Activated CD8-positive, alpha-beta memory T cell treated with anti-CD3 and anti-CD28 coated beads, Interleukin-2, amount 50 U/mL, for 24 hours (primary cell): Measurements from ENCODE around the gene BACE1.

Experiments
- DNase-seq: peaks from one replicate; pipeline ENCODE4 v3.0.0-alpha.2; 2020; ENCODE audit errors: extremely low read depth

BACE1 gene

DNA sequence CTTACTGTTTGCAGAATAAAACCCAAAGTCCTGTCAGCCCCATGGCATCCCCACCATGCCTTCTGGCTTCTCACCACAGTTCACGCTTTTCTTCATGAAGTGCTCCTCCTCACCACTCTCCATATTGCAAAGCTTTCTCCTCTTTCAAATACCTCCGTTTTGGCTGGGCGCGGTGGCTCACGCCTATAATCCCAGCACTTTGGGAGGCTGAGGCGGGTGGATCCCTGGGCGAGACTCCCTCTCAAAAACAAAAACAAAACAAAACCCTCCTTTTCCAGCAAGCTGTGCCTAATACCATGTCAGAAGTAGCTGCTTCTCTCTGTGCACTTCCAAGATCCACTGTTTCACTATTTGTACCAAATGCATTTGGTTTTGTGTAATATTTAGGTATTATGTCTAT lies 6.7 kb downstream of the BACE1 start:
- DNase-seq: no peak

DNA sequence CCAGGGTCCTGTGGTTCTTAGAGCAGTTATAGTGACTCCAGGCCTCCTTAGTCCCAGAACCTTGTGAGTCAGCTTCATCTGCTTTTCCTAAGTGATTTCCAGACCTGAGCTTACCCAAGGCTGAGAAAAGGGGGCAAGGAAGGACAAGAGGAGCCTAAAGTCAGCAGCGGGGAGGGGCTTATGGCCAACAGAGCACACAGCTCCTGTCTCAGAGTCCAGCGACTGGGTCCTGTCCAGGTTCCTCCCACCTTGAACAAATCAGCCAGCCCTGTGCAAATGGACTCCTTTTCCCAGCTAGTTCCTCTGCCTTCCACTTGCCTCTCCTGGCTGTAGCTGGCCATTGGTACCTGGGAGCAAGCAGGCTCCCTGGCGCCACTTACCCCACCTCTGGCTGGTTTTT lies 10.9 kb downstream of the BACE1 start:
- DNase-seq: no peak

DNA sequence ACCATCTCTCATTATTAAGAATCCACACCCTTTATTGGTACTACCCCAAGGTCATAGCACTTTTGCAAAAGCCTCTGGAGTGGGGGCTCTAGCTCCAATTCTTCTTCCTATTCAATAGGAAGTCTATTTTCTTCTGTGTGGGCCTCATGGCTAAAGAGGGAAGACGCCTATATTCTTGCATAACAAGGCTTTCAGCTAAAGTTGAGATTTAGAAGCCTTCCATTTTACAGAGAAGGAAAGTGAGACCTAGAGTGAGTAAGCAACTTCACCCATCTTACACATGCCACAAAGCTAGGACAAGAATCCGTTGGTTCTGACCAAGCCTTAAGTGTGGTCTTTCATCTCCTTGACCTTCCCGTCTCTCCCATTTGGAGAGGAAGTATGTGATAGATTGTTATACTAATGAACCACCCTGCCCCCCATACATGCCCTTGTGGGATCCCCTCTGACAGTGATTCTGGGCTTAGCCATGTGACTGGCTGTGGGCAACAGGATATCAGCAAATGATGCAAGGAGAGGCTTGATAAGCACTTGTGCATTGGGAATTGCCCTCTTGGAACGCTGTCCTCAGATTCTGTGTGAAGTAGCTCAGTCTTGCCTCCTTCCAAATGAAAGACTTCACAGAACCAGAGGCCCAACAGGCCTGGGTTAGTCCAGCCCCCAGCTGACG lies 12.3 kb downstream of the BACE1 start:
- DNase-seq: no peak

DNA sequence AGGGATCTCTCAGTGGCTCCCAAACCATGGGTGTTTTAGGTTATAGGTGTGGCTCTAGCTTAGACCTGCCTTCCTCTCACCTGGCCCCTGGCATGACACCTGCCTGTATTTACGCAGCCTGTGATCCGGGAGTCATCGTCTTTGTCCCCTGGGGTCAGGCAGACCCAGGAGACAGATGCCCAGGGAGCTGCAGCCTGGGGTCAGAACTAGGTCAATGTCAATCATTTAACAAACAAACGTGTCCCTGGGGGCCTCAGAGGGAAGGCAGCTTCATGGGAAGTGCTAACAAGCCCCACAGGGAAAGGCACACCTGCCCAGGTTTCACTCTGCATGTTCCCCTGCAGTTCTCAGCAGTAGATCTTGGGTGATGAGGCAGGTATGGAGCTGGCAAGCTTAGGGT lies 13.0 kb downstream of the BACE1 start:
- no peak for DNase-seq

DNA sequence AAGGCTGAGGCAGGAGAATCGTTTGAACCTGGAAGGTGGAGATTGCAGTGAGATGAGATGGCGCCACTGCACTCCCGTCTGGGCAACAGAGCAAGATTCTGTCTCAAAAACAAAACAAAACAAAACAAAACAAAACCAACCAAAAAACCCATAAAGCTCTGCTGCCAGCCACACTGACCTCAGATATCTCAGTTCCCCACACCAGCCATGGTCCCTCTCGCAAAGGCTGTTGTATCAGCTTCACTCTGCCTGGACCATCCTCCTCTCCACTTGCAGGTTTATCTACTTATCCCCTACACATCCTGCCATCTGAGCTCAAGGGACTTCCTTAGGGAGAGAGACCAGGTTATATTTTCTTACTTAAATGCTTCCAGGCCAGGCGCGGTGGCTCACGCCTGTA lies 13.8 kb downstream of the BACE1 start:
- DNase-seq: no peak

DNA sequence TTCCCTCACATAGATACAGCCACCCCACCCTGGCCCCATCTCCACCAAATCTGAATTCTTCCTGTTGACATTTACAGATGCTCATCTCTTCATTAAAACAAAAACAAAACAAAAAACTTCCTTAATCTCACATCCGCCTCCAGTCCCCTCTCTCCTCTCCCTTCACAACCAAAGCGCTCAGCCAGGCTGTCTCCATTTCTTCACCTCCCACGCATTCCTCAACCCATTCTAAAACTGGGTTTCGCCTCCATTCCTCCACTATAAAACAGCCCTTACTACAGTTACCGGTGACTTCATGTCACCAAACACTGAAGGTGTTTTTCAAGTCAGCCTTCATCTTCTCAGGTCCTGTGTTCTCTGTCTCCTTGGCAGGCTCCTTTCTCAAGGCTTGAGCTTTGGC lies 15.3 kb downstream of the BACE1 start:
- no peak for DNase-seq

DNA sequence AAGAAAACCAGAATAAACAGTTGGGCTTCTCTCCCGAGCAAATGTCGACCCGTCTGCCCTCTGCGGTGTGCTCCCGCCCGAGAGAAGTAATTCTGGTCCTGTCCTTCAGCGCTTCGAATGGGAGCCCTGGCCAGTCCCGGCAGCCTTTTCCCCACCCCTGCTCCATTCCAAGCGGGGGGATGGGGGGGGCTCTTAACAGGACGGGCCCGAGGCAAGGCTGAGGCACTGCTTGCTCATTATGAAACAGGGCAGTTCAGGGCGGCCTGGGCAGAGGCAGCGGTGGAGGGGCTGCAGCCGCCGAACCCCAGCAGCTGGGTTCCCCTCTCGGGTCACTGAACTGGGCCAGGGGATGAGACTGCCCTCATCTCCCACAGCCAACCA lies 15.8 kb downstream of the BACE1 start:
- no peak for DNase-seq

DNA sequence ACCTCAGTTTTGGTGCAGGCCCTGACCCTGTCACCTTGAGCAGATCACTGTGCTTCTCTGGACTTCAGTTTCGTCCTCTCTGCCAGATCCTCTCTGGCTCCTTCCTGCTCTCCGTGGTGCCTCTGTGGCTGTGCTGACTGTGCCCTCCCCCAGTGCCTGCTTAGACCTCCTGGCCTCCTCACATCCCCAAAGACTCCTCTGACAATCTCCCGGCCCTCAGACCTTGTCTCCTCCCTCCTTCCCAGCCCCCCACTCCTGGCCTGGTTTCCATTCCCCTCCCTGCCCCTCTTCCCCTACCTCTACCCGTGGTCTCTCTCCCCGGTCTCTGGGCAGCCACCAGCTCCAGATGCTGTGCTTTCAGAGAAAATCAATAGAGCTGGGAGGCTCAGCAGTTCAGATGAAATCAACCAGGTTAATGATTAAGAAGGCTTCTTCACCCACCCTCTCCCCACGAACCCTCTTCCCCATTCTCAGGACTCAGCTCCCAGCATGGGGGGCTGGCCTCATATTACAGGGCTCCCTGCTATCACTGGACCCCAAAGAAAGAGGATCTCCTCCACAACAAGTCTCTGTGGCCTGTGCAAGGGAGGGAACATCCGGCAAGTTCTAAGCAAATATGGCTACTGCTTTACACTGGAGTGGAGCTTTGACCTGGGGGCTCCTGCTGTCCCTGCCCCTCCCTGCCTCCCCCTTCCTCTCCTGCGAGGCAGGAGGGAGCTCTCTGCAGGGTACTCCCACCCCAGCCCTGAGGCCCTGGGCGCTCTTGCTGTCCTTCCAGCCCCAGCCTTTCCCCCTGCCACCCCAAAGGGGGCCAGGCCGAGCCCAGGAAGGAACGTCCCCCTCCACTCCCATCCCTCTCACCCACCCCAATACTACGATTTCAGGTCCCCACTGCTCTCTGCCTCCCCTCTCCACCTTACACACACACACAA lies 16.4 kb downstream of the BACE1 start:
- DNase-seq: no peak

DNA sequence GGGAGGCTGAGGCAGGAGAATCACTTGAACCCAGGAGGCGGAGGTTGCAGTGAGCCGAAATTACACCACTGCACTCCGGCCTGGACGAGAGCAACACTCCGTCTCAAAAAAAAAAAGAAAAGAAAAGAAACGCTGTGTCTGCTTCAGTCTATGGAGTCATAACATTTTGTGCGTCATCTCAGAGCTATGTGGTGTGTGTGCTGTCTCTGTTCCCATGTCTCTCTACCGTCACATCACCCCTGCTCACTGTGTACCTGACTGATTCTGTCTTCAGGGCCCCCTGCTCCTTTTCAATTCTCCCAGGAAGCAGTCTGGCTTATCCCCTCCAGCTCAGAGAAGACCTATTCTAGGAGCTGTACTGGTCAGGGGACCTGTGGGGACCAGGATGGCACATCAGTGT lies 17.9 kb downstream of the BACE1 start:
- DNase-seq: no peak

DNA sequence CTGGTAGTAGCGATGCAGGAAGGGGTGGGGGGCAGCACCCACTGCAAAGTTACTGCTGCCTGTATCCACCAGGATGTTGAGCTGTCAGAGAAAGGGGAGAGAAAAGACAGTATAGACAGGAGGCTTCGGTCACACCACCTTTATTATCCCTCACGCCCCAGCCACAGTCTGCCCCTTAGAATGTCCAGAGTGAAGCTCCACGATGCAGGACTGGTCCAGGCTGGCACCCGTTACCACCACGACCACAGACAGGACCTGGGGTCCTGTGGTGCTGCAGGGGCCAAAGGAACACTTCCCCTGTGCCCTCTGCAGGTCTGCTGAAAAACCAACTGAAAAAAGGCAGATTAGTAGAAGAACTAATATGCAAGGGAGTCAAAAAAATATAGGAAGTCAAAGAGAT lies 19.2 kb downstream of the BACE1 start:
- no peak for DNase-seq

DNA sequence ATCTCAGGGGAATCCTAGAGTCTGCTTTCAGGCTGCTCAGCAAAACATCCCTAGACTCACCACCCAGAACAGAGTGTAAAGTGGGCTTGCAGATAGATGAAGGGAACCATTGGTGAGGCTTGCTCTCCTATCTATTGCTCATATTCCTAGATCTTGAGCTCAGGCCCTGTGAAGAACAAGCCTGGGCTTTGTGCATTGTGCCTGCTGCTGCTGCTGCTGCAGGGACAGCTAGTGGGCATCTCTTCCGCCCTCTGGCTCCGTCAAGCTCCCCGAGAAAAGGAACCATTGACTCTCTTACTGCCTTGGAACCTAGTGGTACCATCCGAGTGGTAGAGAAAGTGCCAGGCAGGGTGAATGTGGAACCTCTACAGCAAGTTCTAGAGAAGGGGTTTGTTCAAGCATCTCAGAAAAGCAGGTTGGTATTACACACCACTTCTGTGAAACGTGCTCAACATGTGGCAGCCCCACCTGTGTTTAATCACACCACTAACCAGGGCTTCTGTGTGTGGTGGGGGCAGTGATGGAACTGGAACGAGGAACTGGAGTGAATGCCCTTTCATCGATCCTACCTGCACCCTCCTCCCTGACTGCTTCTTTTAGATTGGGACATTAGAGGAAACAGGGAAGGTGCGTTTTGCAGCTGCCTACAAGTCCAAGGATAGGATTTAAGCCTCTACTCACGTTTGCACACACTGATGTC lies 20.5 kb downstream of the BACE1 start:
- no peak for DNase-seq

DNA sequence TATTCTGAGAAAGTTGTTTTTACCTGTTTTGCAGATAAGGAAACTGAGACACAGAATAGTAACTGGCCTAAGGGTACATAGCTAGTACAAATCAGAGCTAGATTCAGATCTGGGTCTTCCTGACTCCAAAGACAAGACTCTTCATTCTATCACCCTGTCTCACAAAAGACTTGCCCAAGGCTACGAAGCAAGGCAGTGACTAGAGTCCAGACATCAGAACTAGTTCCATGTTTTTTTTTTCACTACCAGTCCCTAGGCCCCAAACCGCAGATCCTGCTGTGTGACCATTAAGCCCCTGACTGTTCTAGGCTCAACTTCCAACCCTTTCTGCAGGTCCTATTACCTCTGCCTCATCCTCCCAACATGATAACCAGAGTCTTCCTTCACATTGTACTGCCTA lies 23.4 kb downstream of the BACE1 start:
- no peak for DNase-seq

DNA sequence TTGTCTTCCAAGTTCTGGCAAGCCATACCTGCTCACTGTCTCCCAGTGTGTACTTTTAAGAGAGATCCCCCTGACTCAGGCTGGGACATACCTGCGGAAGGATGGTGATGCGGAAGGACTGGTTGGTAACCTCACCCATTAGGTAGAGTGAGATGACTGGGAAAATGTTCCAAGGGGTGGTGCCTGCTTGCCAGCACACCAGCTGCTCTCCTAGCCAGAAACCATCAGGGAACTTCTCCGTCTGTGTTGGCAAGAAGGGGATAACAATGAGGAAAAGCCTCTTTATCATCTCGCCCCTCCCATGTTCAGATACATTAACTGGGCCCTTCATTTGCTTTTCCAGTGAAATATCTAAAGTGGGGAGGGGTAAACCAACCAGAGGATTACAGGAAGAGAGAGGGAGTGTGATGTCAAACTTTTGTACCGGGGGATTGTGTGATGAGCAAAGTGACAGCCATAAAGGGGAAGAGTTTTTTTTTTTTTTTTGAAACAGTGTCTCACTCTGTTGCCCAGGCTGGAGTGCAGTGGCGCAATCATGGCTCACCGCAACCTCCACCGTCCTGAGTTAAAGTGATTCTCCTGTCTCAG lies 25.2 kb downstream of the BACE1 start, which contains the start of gene BACE1-AS:
Gene BACE1-AS (plus strand): TSS at position 538 of the 588 bp plus-strand sequence.
- DNase-seq: no peak

DNA sequence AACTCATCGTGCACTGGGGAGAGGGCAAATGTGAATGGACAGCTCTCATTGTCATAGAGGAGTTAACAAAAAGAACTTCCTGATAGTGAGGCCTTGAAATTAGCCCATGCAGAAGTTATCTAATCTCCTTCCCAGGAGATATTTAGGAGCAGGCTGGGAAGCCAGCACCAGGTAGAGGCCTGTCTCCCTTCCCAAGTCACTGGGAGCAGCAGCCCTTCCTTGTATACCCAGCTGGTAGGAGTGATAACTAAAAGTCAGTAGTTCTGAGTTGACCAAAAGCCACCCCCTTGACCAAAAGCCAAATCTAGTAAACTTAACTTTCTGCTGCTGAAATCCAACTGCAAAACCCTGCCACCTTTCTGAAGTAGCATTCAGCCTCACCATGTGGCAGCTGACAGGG lies 26.3 kb downstream of the BACE1 start:
- no peak for DNase-seq

DNA sequence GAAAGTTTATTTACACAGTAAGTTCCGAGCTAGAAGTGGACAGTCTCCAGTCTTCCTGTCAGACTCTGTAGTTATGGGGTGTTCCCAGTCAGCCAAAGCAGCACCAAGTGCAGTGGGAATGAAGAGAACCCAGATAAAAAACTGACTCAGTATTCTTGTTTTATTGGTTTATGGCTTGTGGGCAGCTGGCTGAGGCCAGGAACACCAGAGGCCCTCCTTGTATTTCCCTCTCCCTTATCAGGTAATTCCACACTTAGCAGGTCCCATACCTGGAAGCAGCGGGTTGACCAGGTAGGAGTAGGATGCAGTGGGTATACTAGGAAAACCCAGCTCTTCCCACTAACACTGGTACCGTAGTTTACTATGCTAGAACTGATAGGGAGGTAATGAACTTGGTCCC lies 28.4 kb downstream of the BACE1 start:
- DNase-seq: no peak

DNA sequence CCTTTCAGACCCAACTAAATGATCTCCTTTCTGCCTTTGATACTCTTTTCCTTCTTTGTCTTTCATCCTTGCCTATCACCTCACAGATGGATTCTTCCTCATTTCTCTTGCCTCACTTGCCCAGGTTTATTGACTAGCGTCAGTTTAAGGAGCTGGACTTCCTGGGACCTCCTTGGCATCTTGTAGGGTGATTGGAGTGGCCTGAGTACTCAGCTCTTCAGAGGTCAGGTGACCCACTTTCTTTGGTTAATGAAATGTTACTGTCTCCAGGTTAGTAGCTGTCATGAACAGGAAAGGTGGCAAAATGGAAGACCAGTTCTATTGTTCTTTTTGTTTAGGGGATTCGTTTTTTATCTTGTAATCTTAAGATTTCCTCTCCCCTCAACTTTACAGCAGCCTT lies 29.5 kb downstream of the BACE1 start:
- no peak for DNase-seq

DNA sequence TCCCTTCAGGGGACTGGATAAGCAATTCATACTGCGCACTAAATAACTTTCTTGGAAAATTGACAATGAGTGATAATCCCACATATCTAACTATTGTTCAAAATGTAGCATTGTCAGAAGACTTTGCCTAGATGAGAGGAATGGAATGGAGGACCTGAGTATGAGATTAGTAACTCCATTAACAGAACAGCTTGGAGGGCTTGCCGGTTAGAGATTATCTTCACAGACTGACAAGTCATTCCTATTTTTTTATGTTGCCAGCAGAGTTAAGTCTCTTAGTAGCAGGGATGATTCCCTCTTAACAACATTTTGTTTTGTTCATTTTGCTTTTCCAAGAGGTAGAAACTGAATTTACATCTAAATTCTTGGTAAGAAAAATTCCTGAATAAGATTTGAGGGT lies 32.0 kb downstream of the BACE1 start:
- DNase-seq: no peak

DNA sequence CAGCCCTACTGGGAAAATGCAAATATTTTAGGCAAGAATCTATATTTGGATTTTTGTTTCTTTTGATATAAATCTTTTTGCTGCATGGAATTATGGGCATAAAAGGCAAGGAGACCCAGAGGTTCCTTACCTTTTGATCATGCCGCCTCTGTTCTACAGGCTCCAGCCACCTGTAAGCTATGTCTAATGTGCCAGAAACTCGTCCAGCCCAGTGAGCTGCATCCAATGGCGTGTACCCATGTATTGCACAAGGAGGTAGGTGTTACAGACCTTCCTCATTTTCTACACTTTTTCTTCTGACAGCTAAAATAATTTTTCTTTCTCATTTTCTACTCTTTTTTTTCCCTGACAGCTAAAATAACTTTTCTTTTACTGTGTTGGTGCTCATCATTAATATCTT lies 33.1 kb downstream of the BACE1 start:
- DNase-seq: no peak

DNA sequence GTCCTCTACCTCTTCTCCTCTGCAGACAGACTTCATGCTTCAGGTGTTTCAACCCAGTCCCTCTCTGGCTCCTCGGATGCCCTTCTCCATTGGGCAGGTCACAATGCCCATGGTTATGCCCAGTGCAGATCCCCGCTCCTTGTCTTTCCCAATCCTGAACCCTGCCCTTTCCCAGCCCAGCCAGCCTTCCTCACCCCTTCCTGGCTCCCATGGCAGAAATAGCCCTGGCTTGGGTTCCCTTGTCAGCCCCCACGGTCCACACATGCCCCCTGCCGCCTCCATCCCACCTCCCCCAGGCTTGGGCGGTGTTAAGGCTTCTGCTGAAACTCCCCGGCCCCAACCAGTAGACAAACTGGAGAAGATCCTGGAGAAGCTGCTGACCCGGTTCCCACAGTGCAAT lies 34.2 kb downstream of the BACE1 start:
- DNase-seq: no peak

DNA sequence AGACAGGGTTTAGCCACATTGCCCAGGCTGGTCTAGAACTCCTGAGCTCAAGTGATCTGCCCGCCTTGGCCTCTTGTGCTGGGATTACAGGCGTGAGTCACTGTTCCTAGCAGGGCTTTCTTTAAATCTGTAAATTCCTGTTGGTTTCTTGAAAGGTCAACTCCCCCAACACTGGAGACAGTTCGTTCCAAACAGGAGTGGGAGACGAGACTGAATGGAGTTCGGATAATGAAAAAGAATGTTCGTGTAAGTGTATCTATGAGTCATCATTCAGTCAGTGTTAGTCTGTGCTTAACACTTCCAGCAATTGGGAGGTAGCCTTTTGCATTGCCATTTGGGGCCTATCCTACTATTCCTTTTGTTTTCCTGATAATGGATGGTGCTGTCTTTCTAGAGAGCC lies 34.9 kb downstream of the BACE1 start:
- no peak for DNase-seq

DNA sequence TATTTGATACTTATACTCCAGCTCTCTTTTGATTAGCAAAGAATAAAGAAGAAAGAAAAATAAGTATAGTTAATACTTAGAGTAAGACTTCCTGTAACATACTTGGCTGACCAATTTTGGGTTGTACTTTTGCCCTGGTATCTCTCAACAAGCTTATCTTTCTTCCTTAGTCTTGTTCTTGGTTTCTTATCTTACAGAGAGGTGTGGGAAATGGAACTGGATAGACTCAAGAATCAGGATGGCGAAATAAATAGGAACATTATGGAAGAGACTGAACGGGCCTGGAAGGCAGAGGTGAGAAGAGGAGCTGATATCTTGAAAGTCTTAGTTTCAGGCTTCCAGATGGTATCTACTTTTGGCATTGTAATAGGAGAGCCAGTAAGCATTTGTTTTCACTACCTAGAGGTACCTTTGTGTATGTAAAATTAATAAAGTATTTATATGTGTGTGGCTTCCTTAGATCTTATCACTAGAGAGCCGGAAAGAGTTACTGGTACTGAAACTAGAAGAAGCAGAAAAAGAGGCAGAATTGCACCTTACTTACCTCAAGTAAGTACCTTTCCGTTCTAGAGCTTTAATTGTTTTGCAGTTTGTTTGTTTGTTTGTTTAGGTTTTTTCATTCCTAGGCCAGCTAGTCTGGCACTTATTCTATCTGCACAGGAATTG lies 36.2 kb downstream of the BACE1 start:
- no peak for DNase-seq

DNA sequence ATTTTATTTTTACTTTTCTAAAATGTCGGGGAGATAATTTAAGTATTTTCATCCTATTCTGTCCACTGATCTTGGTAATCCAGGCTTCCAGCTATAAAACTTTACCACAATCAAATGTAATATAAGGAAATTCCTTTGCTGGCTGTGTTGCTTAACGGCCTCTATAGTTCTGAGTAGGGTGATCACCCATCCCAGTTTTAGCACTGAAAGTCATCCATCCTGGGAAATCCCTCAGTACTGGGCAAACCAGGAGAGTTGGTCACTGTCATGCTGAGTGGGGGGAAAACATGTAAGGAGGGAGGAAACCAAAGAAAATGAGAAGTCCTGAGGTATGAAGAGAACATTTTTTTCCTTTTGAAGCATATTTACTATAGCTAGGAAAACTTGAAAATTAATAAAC lies 37.7 kb downstream of the BACE1 start:
- DNase-seq: no peak
